ENCODE results near the gene RRP15. TPM values are rescaled to one million over a fixed set of nuclear protein-coding genes. Genes with fewer than 3 reads are reported as not detected.
A peak's percentile ranks its signal among the peaks of the same experiment; 100 is the strongest.

Gene RRP15
- total RNA-seq, 1 experiment from 2014 or later = 25.5 TPM

- RAD21 ChIA-PET (ENCODE audit: low non-redundant PET in 1 of 2, low total read pairs in 2 of 2, uncharacterized antibody in 2 of 2, unreplicated experiment in 2 of 2) = no interaction called here
- Histone ChIP-seq H3K79me2 (ENCODE audit: insufficient read depth, low read length) (no peaks in the 10 kb centered on the region), H3K4me3 (replicated peaks in 1 of 2; ENCODE audit: low read depth in 1 of 2, low read length in 2 of 2) (no peak overlapping the region), H3K9me3 (ENCODE audit: control insufficient read depth in 1 of 2, insufficient read depth in 1 of 2, low read depth in 1 of 2, low read length in 2 of 2) (no peaks in the 10 kb centered on the region), H2AFZ (ENCODE audit: low read depth, low read length, poor library complexity, severe bottlenecking) (no peak overlapping the region), H3K36me3 (ENCODE audit: control insufficient read depth in 1 of 2, insufficient read depth in 2 of 2, low read length in 2 of 2) (no peaks in the 10 kb centered on the region; a peak in 1 of 4 replicates), H3K4me2 (ENCODE audit: low read length) (no peak overlapping the region), H3K27me3 (ENCODE audit: insufficient read depth, low read length) (no peaks in the 10 kb centered on the region), H3K27ac (ENCODE audit: low read depth, low read length) (no peak overlapping the region), H3K9ac (ENCODE audit: low read length) (no peak overlapping the region), H3K9me2 (ENCODE audit: insufficient read depth) (no peaks in the 10 kb centered on the region), H3K4me1 (ENCODE audit: control insufficient read depth in 1 of 2, insufficient read depth in 2 of 2, low read length in 2 of 2) (no peaks in the 10 kb centered on the region), H4K20me1 (ENCODE audit: insufficient read depth) (no peaks in the 10 kb centered on the region)
- DNase-seq (ENCODE audit: low read depth, low spot score) = no peak
- intact Hi-C loops (cut with micrococcal nuclease) = loop anchor here (10.0 kb wide), 1 partner anchor 848 kb away; no protein-coding TSS in a partner anchor
- BruUV-seq (replicated peaks) = no TSS peak
- CTCF ChIA-PET = no interaction called here
- ATAC-seq = no peak
- POLR2A ChIA-PET = no interaction called here
- TF ChIP-seq EGR1 (IDR thresholded peaks at IDR 0.05; ENCODE audit: low read depth) (no peak), ELF1 (IDR thresholded peaks at IDR 0.05; ENCODE audit: borderline replicate concordance, low read depth) (no peak), SIN3A (IDR thresholded peaks at IDR 0.05; ENCODE audit: low read depth) (no peak), CBX3 (IDR thresholded peaks at IDR 0.05; ENCODE audit: low read depth) (no peak), POLR2AphosphoS5 (IDR thresholded peaks at IDR 0.05; ENCODE audit: low read depth, low read length) (no peak), POLR2A (IDR thresholded peaks at IDR 0.05; ENCODE audit: borderline replicate concordance, extremely low read depth, insufficient read depth, insufficient read length) (no peak), ZNF274 (IDR thresholded peaks at IDR 0.05; ENCODE audit: low read depth, low read length) (no peak), EZH2phosphoT487 (IDR thresholded peaks at IDR 0.05; ENCODE audit: borderline replicate concordance) (no peak), RAD21 (IDR thresholded peaks at IDR 0.05; ENCODE audit: low read depth) (no peak), EZH2 (IDR thresholded peaks at IDR 0.05) (no peak)
- TF ChIP-seq, protein P1, sequence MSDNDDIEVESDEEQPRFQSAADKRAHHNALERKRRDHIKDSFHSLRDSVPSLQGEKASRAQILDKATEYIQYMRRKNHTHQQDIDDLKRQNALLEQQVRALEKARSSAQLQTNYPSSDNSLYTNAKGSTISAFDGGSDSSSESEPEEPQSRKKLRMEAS (IDR thresholded peaks at IDR 0.05) = no peak
Measured at GRCh38 chr1:218336328-218336727, 51.2 kb downstream of the RRP15 start.

GRCh38 chr1:218339267-218339831, 54.3 kb downstream of the RRP15 start:
- Histone ChIP-seq H3K4me1 (ENCODE audit: control insufficient read depth in 1 of 2, insufficient read depth in 2 of 2, low read length in 2 of 2) (no peaks in the 10 kb centered on the region), H4K20me1 (ENCODE audit: insufficient read depth) (no peaks in the 10 kb centered on the region), H3K4me3 (replicated peaks in 1 of 2; ENCODE audit: low read depth in 1 of 2, low read length in 2 of 2) (no peak overlapping the region), H3K4me2 (ENCODE audit: low read length) (no peak overlapping the region), H2AFZ (ENCODE audit: low read depth, low read length, poor library complexity, severe bottlenecking) (no peak overlapping the region), H3K27ac (ENCODE audit: low read depth, low read length) (no peak overlapping the region), H3K9ac (ENCODE audit: low read length) (no peak overlapping the region), H3K27me3 (ENCODE audit: insufficient read depth, low read length) (no peaks in the 10 kb centered on the region), H3K9me3 (ENCODE audit: control insufficient read depth in 1 of 2, insufficient read depth in 1 of 2, low read depth in 1 of 2, low read length in 2 of 2) (no peaks in the 10 kb centered on the region), H3K9me2 (ENCODE audit: insufficient read depth) (no peaks in the 10 kb centered on the region), H3K79me2 (ENCODE audit: insufficient read depth, low read length) (no peaks in the 10 kb centered on the region), H3K36me3 (ENCODE audit: control insufficient read depth in 1 of 2, insufficient read depth in 2 of 2, low read length in 2 of 2) (no peaks in the 10 kb centered on the region)
- TF ChIP-seq CTCF (IDR thresholded peaks at IDR 0.05 in 2 of 3, conservative IDR thresholded peaks at IDR 0.05 in 1 of 3; ENCODE audit: borderline replicate concordance in 1 of 3, insufficient read depth in 1 of 3, low read depth in 2 of 3, low read length in 2 of 3) = peak; percentile 61 to 73 (median 65); a peak in 5 of 6 replicates
- TF ChIP-seq EGR1 (IDR thresholded peaks at IDR 0.05; ENCODE audit: low read depth) = no peak
- peak; percentile 81 for TF ChIP-seq RAD21 (IDR thresholded peaks at IDR 0.05; ENCODE audit: low read depth)
- CTCF ChIA-PET = interaction anchor here (0.8 to 1.8 kb wide), 9 partner anchors 9 to 1322 kb away, joined by 3 to 25 read pairs (median 5); no protein-coding TSS in a partner anchor
- RAD21 ChIA-PET (ENCODE audit: low non-redundant PET in 1 of 2, low total read pairs in 2 of 2, uncharacterized antibody in 2 of 2, unreplicated experiment in 2 of 2) = no interaction called here
- ATAC-seq (0 out of 2 replicates have a peak, but pooled peaks have one; percentile 36), DNase-seq (ENCODE audit: low read depth, low spot score) (no peak)
- intact Hi-C loops (cut with micrococcal nuclease) = loop anchor here (2.0 to 10.0 kb wide), 3 partner anchors 727 to 1473 kb away; no protein-coding TSS in a partner anchor
- POLR2A ChIA-PET = no interaction called here
- no TSS peak for BruUV-seq (replicated peaks)
